ENCODE results near the gene SIPA1. TPM values are rescaled to one million over a fixed set of nuclear protein-coding genes. Genes with fewer than 3 reads are reported as not detected.

The SIPA1 gene
- total RNA-seq, 4 donors from 2014 or later = 18.0 to 48.7 (median 24.7) TPM

- no peaks in the 10 kb centered on the region for H3K9me3 ChIP-seq
- TF ChIP-seq CTCF (IDR thresholded peaks at IDR 0.05) = no peak
- no peak for TF ChIP-seq POLR2A (IDR thresholded peaks at IDR 0.05)
- DNase-seq = no peak
These were observed 62.5 kb downstream of the SIPA1 start for GRCh38 chr11:65700399-65700798.

More at GRCh38 chr11:65700399-65700798, 62.5 kb downstream of the SIPA1 start:
- Histone ChIP-seq H3K27ac (no peak overlapping the region), H3K4me3 (no peak overlapping the region), H3K36me3 (no peaks in the 10 kb centered on the region), H3K27me3 (no peaks in the 10 kb centered on the region), H3K4me1 (no peaks in the 10 kb centered on the region)

Small RNA genes within 50 kb of the gene (small RNA-seq; reads per million reads assigned to genes)
- 0 reads per million in 2 donors for gene MIR4489
- gene MIR4690 = 0 reads per million in 2 donors
- 0 reads per million in 2 donors for gene RN7SL309P

Other genes starting within 250 kb of the SIPA1 start
- gene NEAT1, start 215.3 kb upstream of the SIPA1 start, total RNA-seq = 1,000 to 10,000 TPM in 2 of 4 donors, 100 to 1,000 TPM in 2; 705 to 1,411 (median 1,064) TPM
- gene MALAT1, start 139.1 kb upstream of the SIPA1 start, total RNA-seq = over 10,000 TPM; 10,683 to 28,425 (median 19,356) TPM
- 10 to 100 TPM; 73.4 to 88.1 (median 79.0) TPM for gene SCYL1, start 113.0 kb upstream of the SIPA1 start, total RNA-seq
- gene LTBP3, start 79.7 kb upstream of the SIPA1 start, total RNA-seq = 100 to 1,000 TPM in 1 of 4 donors, 10 to 100 TPM in 3; 42.0 to 150 (median 88.3) TPM
- 10 to 100 TPM; 16.5 to 25.7 (median 25.4) TPM for gene ZNRD2, start 67.6 kb upstream of the SIPA1 start, total RNA-seq
- gene FAM89B, start 65.6 kb upstream of the SIPA1 start, total RNA-seq = 10 to 100 TPM; 30.8 to 44.6 (median 32.4) TPM
- 100 to 1,000 TPM in 3 of 4 donors, 10 to 100 TPM in 1; 65.2 to 163 (median 121) TPM for gene EHBP1L1, start 62.0 kb upstream of the SIPA1 start, total RNA-seq
- gene KCNK7, start 42.3 kb upstream of the SIPA1 start, total RNA-seq = 1 to 10 TPM in 3 of 4 donors, not detected in 1; 1.5 to 3.5 (median 2.5) TPM
- 100 to 1,000 TPM; 106 to 209 (median 150) TPM for gene MAP3K11, start 23.9 kb upstream of the SIPA1 start, total RNA-seq
- 100 to 1,000 TPM in 1 of 4 donors, 10 to 100 TPM in 3; 60.2 to 106 (median 81.3) TPM for gene PCNX3, start 22.3 kb upstream of the SIPA1 start, total RNA-seq
- 10 to 100 TPM; 46.6 to 86.9 (median 59.7) TPM for gene RELA, start 24.8 kb downstream of the SIPA1 start, total RNA-seq
- gene KAT5, start 74.2 kb downstream of the SIPA1 start, total RNA-seq = 100 to 1,000 TPM in 1 of 4 donors, 10 to 100 TPM in 3; 55.9 to 137 (median 80.3) TPM
- 10 to 100 TPM; 27.2 to 98.2 (median 35.4) TPM for gene RNASEH2C, start 82.7 kb downstream of the SIPA1 start, total RNA-seq
- gene AP5B1, start 142.9 kb downstream of the SIPA1 start, total RNA-seq = 10 to 100 TPM; 14.9 to 35.8 (median 35.0) TPM
- gene OVOL1, start 149.0 kb downstream of the SIPA1 start, total RNA-seq = 10 to 100 TPM; 14.9 to 33.2 (median 29.8) TPM
- gene SNX32, start 195.9 kb downstream of the SIPA1 start, total RNA-seq = 1 to 10 TPM in 3 of 4 donors, not detected in 1; 1.7 to 6.7 (median 6.4) TPM
- 1,000 to 10,000 TPM in 3 of 4 donors, 100 to 1,000 TPM in 1; 961 to 2,313 (median 1,456) TPM for gene CFL1, start 220.1 kb downstream of the SIPA1 start, total RNA-seq
- 100 to 1,000 TPM in 1 of 4 donors, 10 to 100 TPM in 3; 68.3 to 101 (median 78.9) TPM for gene MUS81, start 222.3 kb downstream of the SIPA1 start, total RNA-seq
- 10 to 100 TPM in 3 of 4 donors, 1 to 10 TPM in 1; 4.4 to 75.1 (median 12.1) TPM for gene EFEMP2, start 234.7 kb downstream of the SIPA1 start, total RNA-seq
- gene CTSW, start 241.7 kb downstream of the SIPA1 start, total RNA-seq = 1 to 10 TPM in 2 of 4 donors, not detected in 2; 1.3 to 1.9 TPM

Data from Peyer's patch (tissue), 4 donors.